Neuronal stem cell (in vitro differentiated cells): Measurements from ENCODE around the gene C20orf141.
"Not testable (repeated sequence)": the region's sequence is repeated elsewhere in the genome, so short reads cannot be mapped to it uniquely, and the experiment has no call there.

ENCODE experiments used
- DNase-seq: peaks from one replicate; pipeline ENCODE4 v3.0.0-alpha.2; 2013; ENCODE audit warnings: low spot score
- H2AFZ ChIP-seq: one replicate; pipeline ENCODE4 v1.6.1; 2013; ENCODE audit warnings: mild to moderate bottlenecking, low read length, inconsistent platforms
- H2AK5ac ChIP-seq: 2 replicates; pipeline ENCODE4 v1.6.1; 2013; ENCODE audit warnings: low read depth, mild to moderate bottlenecking, inconsistent platforms, low read length, moderate library complexity, mixed read lengths
- H2BK120ac ChIP-seq: 2 replicates; pipeline ENCODE4 v1.6.1; 2013; ENCODE audit warnings: low read depth, mild to moderate bottlenecking, inconsistent platforms, low read length, moderate library complexity, mixed read lengths
- H2BK12ac ChIP-seq: one replicate; pipeline ENCODE4 v1.6.1; 2013; ENCODE audit warnings: low read length, inconsistent platforms
- H2BK15ac ChIP-seq: 2 replicates; pipeline ENCODE4 v1.6.1; 2013; ENCODE audit warnings: mild to moderate bottlenecking, low read length, inconsistent platforms, mixed read lengths
- H2BK5ac ChIP-seq: one replicate; pipeline ENCODE4 v1.6.1; 2013; ENCODE audit warnings: inconsistent platforms, mild to moderate bottlenecking, low read length, moderate library complexity
- H3K14ac ChIP-seq: one replicate; pipeline ENCODE4 v1.6.1; 2013; ENCODE audit warnings: low read length, inconsistent platforms
- H3K18ac ChIP-seq: 2 replicates; pipeline ENCODE4 v1.6.1; 2013; ENCODE audit warnings: low read length, inconsistent platforms
- H3K23ac ChIP-seq: 2 replicates; pipeline ENCODE4 v1.6.1; 2013; ENCODE audit warnings: low read depth, mild to moderate bottlenecking, mixed read lengths, low read length, inconsistent platforms; ENCODE audit not compliant: poor library complexity
- H3K27ac ChIP-seq: replicated peaks from 3 replicates; pipeline ENCODE4 v1.5.1; 2013; ENCODE audit warnings: low read length, inconsistent platforms
- H3K27me3 ChIP-seq, 3 experiments: 2 replicates each; pipeline ENCODE4 v1.6.1; 2013; ENCODE audit warnings: low read length in 3 of 3, mild to moderate bottlenecking in 2 of 3, inconsistent platforms in 1 of 3, low read depth in 1 of 3, mixed read lengths in 1 of 3, moderate library complexity in 1 of 3; ENCODE audit not compliant: control insufficient read depth in 3 of 3, insufficient read depth in 3 of 3
- H3K36me3 ChIP-seq, 2 donors: replicated peaks in 1 of 2; 2 replicates each; pipeline ENCODE4 v1.6.1; 2013; ENCODE audit warnings: low read length in 2 of 2; ENCODE audit not compliant: control insufficient read depth in 2 of 2, insufficient read depth in 2 of 2
- H3K4ac ChIP-seq: 2 replicates; pipeline ENCODE4 v1.6.1; 2013; ENCODE audit warnings: inconsistent platforms, mild to moderate bottlenecking, low read length, moderate library complexity
- H3K4me1 ChIP-seq, 2 donors: 1 replicate in 1 of 2; 2 replicates in 1 of 2; pipeline ENCODE4 v1.6.1; 2013; ENCODE audit warnings: low read length in 2 of 2, low read depth in 1 of 2; ENCODE audit not compliant: control insufficient read depth in 2 of 2, insufficient read depth in 1 of 2
- H3K4me2 ChIP-seq: one replicate; pipeline ENCODE4 v1.6.1; 2013; ENCODE audit warnings: mild to moderate bottlenecking, low read length, inconsistent platforms; ENCODE audit not compliant: insufficient read depth, poor library complexity, severe bottlenecking
- H3K4me3 ChIP-seq, 2 donors: 2 replicates each; pipeline ENCODE4 v1.5.1; 2013; ENCODE audit warnings: low read length in 2 of 2, mild to moderate bottlenecking in 2 of 2, inconsistent platforms in 1 of 2, moderate library complexity in 1 of 2
- H3K79me1 ChIP-seq: one replicate; pipeline ENCODE4 v1.6.1; 2013; ENCODE audit warnings: low read depth, mild to moderate bottlenecking, inconsistent platforms, low read length, moderate library complexity
- H3K9ac ChIP-seq: one replicate; pipeline ENCODE4 v1.6.1; 2013; ENCODE audit warnings: mild to moderate bottlenecking, low read depth, low read length, inconsistent platforms; ENCODE audit not compliant: poor library complexity
- H3K9me3 ChIP-seq, 2 donors: replicated peaks in 1 of 2; 2 replicates each; pipeline versions ENCODE3 to v1.6.1; 2013; ENCODE audit warnings: low read length in 2 of 2, mild to moderate bottlenecking in 2 of 2, inconsistent platforms in 1 of 2, low read depth in 1 of 2, mixed read lengths in 1 of 2, moderate library complexity in 1 of 2; ENCODE audit not compliant: control insufficient read depth in 2 of 2, insufficient read depth in 1 of 2
- H4K8ac ChIP-seq: one replicate; pipeline ENCODE4 v1.6.1; 2013; ENCODE audit warnings: low read depth, mild to moderate bottlenecking, inconsistent platforms, low read length, moderate library complexity
- H4K91ac ChIP-seq: one replicate; pipeline ENCODE4 v1.6.1; 2013; ENCODE audit warnings: low read length, low read depth, mild to moderate bottlenecking, inconsistent platforms; ENCODE audit not compliant: poor library complexity
- WGBS, 2 donors: extraction: QIAGEN DNeasy Blood & Tissue Kit; methylation state at CpG; one replicate each; pipeline ENCODE4 v1.1.7; 2013; ENCODE audit warnings: missing lambda C conversion rate in 2 of 2, mixed read lengths in 1 of 2; ENCODE audit not compliant: insufficient read length in 2 of 2, insufficient replicate concordance in 1 of 2; ENCODE audit errors: extremely low coverage in 2 of 2; 5-methylcytosine and 5-hydroxymethylcytosine counted together

The C20orf141 gene

DNA sequence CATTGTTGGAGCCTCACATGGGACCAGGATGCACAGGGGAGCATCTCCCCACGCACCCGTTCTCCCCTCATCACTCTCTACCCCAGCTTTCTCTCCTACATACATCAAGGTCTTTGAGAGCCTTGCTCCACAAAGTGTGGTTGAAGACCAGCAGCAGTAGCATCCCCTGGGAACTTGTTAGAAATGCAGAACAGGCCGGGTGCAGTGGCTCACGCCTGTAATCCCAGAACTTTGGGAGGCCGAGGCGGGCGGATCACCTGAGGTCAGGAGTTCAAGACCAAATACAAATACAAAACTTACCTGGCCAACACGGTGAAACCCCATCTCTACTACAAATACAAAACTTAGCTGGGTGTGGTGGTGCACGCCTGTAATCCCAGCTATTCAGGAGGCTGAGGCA is 6.9 kb upstream of the C20orf141 start:
- no CpG with 5 or more reads among the region's 9 CpGs for WGBS, 2 donors
- H3K4me2 ChIP-seq, DNase-seq: not testable (repeated sequence)

DNA sequence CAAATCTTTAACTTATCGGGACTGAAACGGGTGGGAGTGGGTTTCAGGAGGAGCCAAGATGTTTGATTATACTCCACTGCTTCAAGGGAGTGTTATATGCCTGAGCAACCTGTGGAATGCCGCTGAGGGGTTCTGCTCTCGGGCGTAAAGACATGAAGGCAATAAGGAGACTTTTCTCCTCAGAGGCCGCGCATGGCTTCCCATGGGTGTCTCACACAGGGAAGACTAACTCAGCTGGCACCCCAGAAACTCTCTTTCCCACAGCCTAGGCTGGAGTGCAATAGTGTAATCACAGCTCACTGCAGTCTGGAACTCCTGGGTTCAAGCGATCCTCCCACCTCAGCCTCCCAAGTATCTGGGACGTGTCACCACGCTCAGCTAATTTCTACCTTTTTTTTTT is 5.1 kb upstream of the C20orf141 start:
- Histone ChIP-seq H2BK12ac (no peak overlapping the region), H3K23ac (no peak overlapping the region), H3K27ac (no peak overlapping the region), H3K4me2 (no peak overlapping the region), H3K9ac (no peak overlapping the region), H3K18ac (no peak overlapping the region), H3K4me3 (no peak overlapping the region), H4K91ac (no peak overlapping the region), H2BK5ac (no peak overlapping the region), H3K9me3 (peaks cover 6 to 21% of the 10 kb centered on the region in 2 donors), H3K27me3 (peaks cover 15 to 30% (median 18%) of the 10 kb centered on the region in 3 experiments), H4K8ac (no peak overlapping the region), H3K14ac (no peak overlapping the region), H3K36me3 (no peaks in the 10 kb centered on the region), H3K79me1 (peaks cover 1% of the 10 kb centered on the region), H2BK15ac (no peak overlapping the region), H2BK120ac (no peak overlapping the region), H2AK5ac (no peak overlapping the region), H2AFZ (no peak overlapping the region), H3K4ac (no peak overlapping the region), H3K4me1 (peaks cover 2 to 7% of the 10 kb centered on the region in 2 donors)
- no CpG with 5 or more reads among the region's 10 CpGs for WGBS, 2 donors
- DNase-seq: no peak

More for the DNA sequence above, 6.9 kb upstream of the C20orf141 start:
- H2AK5ac ChIP-seq, H4K8ac ChIP-seq, H3K79me1 ChIP-seq, H3K14ac ChIP-seq, H3K27ac ChIP-seq, H3K36me3 ChIP-seq, H3K23ac ChIP-seq, H3K18ac ChIP-seq, H3K9ac ChIP-seq, H2BK120ac ChIP-seq, H3K4ac ChIP-seq, H2BK5ac ChIP-seq, H2AFZ ChIP-seq, H3K4me1 ChIP-seq, H4K91ac ChIP-seq, H2BK15ac ChIP-seq, H2BK12ac ChIP-seq: not testable (repeated sequence)
- H3K9me3 ChIP-seq: peaks cover 6 to 21% of the 10 kb centered on the region in 2 donors
- H3K27me3 ChIP-seq: peaks cover 24 to 44% (median 26%) of the 10 kb centered on the region in 3 experiments
- H3K4me3 ChIP-seq: peak overlapping the region in 1 of 2 donors; percentile 7

DNA sequence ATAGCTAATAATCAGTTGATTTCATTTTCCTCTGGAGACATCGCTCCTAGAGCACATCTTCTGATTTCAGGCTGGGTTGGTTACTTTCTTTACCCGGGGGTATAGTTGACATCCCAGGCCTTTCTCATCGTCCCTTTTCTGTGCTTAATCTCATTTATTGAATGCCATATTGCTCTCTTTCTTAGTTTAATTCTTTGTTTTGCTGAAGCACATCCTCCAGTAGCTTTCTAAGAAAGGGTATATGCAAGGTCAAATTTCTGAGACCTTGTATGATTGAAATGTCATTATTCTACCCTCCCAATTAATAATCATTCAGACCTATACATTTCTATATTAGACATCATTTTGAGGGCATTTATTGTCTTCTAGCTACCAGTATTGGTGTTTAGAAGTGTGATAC is 2.6 kb upstream of the C20orf141 start:
- Histone ChIP-seq H3K23ac (no peak overlapping the region), H2BK15ac (no peak overlapping the region), H4K8ac (no peak overlapping the region), H3K36me3 (no peaks in the 10 kb centered on the region), H3K79me1 (no peaks in the 10 kb centered on the region), H3K18ac (no peak overlapping the region), H2BK120ac (no peak overlapping the region), H4K91ac (no peak overlapping the region), H3K9ac (no peak overlapping the region), H2AFZ (no peak overlapping the region), H2BK12ac (no peak overlapping the region), H3K4me1 (no peaks in the 10 kb centered on the region), H3K27me3 (peaks cover 2 to 7% (median 7%) of the 10 kb centered on the region in 3 experiments), H3K4ac (no peak overlapping the region), H3K9me3 (peaks cover 2 to 10% of the 10 kb centered on the region in 2 donors), H3K4me2 (no peak overlapping the region), H3K27ac (no peak overlapping the region), H3K4me3 (no peak overlapping the region), H2BK5ac (no peak overlapping the region), H2AK5ac (no peak overlapping the region), H3K14ac (no peak overlapping the region)
- WGBS, 2 donors: no CpG with 5 or more reads among the region's 3 CpGs
- DNase-seq: no peak

DNA sequence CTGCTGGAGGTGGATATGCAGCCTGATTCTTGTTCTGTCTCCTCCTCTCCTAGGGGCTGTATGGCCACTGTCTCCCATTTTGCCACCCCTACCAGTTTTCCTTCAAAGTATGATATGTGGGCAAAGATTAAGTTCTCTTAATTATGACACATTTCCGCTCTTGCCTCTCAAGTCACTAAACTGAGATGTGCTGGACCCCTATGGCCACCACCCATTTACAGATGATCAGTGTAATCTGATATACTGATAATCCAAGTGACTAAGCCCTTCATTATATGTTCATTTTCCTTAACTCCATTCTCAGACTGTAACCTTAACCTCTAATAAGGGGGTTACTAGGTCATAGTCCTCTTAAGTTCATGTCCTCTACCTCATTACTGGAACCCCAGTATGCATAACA is 711 bp upstream of the C20orf141 start:
- no CpG with 5 or more reads among the region's 1 CpG for WGBS, 2 donors

More for the DNA sequence above, 711 bp upstream of the C20orf141 start:
- no peak overlapping the region for H3K23ac ChIP-seq
- no peak overlapping the region for H4K91ac ChIP-seq
- peaks cover 0 to 24% (median 0%) of the 10 kb centered on the region in 3 experiments for H3K27me3 ChIP-seq
- H4K8ac ChIP-seq: no peak overlapping the region
- no peak overlapping the region for H3K4me2 ChIP-seq
- H3K4me3 ChIP-seq: no peak overlapping the region
- H2BK12ac ChIP-seq: no peak overlapping the region
- no peaks in the 10 kb centered on the region for H3K36me3 ChIP-seq
- H3K18ac ChIP-seq: no peak overlapping the region
- H3K27ac ChIP-seq: no peak overlapping the region
- no peak for DNase-seq
- H2BK5ac ChIP-seq: no peak overlapping the region
- H3K9me3 ChIP-seq: peaks cover 0 to 10% of the 10 kb centered on the region in 2 donors
- H2BK15ac ChIP-seq: no peak overlapping the region
- no peaks in the 10 kb centered on the region for H3K79me1 ChIP-seq
- no peak overlapping the region for H3K9ac ChIP-seq
- no peak overlapping the region for H3K14ac ChIP-seq
- no peak overlapping the region for H2AK5ac ChIP-seq
- H3K4ac ChIP-seq: no peak overlapping the region
- H2BK120ac ChIP-seq: no peak overlapping the region
- H2AFZ ChIP-seq: no peak overlapping the region
- no peaks in the 10 kb centered on the region for H3K4me1 ChIP-seq
